IMR-90 (cell line): Measurements from ENCODE around the gene SH3RF3. TPM values are rescaled to one million over a fixed set of nuclear protein-coding genes. Genes with fewer than 3 reads are reported as not detected.
A peak's percentile ranks its signal among the peaks of the same experiment; 100 is the strongest.

Source experiments
- ATAC-seq: fragments of 200-7000 bp; cut with Tn5 transposase; 2 replicates; pipeline ENCODE4 v1.9.1; 2020; ENCODE audit warnings: low read depth, mild to moderate bottlenecking, moderate library complexity
- BruUV-seq: library from RNA; stranded (reverse); fragments of 400-500 nt; replicated peaks from 2 replicates; lab custom pipeline; 2021; lab: Mats Ljungman, UMichigan
- CTCF ChIA-PET: fragments of 300-600 bp; formaldehyde crosslinking; extraction: SDS; loops from one replicate; lab custom pipeline; 2021; ENCODE audit warnings: antibody characterized with exemption; lab: Yijun Ruan, JAX
- POLR2A ChIA-PET: fragments of 300-600 bp; sonication (Branson Sonifier 250); formaldehyde crosslinking; loops from one replicate; lab custom pipeline; 2022; ENCODE audit warnings: antibody characterized with exemption; ENCODE audit not compliant: unreplicated experiment; lab: Charles Lee
- DNase-seq: peaks from one replicate; pipeline ENCODE4 v3.0.0; 2013
- H2AFZ ChIP-seq: replicated peaks from 2 replicates; pipeline ENCODE3; 2013; ENCODE audit warnings: low read length, mild to moderate bottlenecking; ENCODE audit not compliant: poor library complexity
- H2AK5ac ChIP-seq: 2 replicates; pipeline ENCODE4 v1.6.1; 2013; ENCODE audit warnings: low read depth, low read length, inconsistent platforms
- H2AK9ac ChIP-seq: replicated peaks from 2 replicates; pipeline ENCODE3; 2013; ENCODE audit warnings: mild to moderate bottlenecking, low read depth, low read length, moderate library complexity; ENCODE audit not compliant: poor library complexity
- H2BK120ac ChIP-seq: 2 replicates; pipeline ENCODE4 v1.6.1; 2013; ENCODE audit warnings: low read depth, low read length, inconsistent platforms
- H2BK15ac ChIP-seq: 3 replicates; pipeline ENCODE4 v1.6.1; 2013; ENCODE audit warnings: low read depth, low read length, inconsistent platforms
- H2BK20ac ChIP-seq: 2 replicates; pipeline ENCODE4 v1.6.1; 2013; ENCODE audit warnings: low read depth, mild to moderate bottlenecking, inconsistent platforms, low read length, moderate library complexity
- H2BK5ac ChIP-seq: 2 replicates; pipeline ENCODE4 v1.6.1; 2013; ENCODE audit warnings: mild to moderate bottlenecking, low read depth, low read length, inconsistent platforms; ENCODE audit not compliant: poor library complexity, severe bottlenecking
- H3K14ac ChIP-seq: replicated peaks from 2 replicates; pipeline ENCODE4 v1.6.1; 2013; ENCODE audit warnings: low read depth, low read length, inconsistent platforms
- H3K18ac ChIP-seq: 2 replicates; pipeline ENCODE4 v1.6.1; 2013; ENCODE audit warnings: low read depth, low read length, control low read depth
- H3K23ac ChIP-seq: 2 replicates; pipeline ENCODE4 v1.6.1; 2013; ENCODE audit warnings: low read depth, low read length, inconsistent platforms
- H3K27ac ChIP-seq: 2 replicates; pipeline ENCODE4 v1.5.1; 2013; ENCODE audit warnings: mild to moderate bottlenecking, control low read depth, low read length; ENCODE audit not compliant: insufficient read depth
- H3K27me3 ChIP-seq: 2 replicates; pipeline ENCODE4 v1.6.1; 2013; ENCODE audit warnings: low read length; ENCODE audit not compliant: control insufficient read depth, insufficient read depth
- H3K36me3 ChIP-seq: 2 replicates; pipeline ENCODE4 v1.6.1; 2013; ENCODE audit warnings: low read length, mixed read lengths; ENCODE audit not compliant: control insufficient read depth, insufficient read depth
- H3K4ac ChIP-seq: 2 replicates; pipeline ENCODE4 v1.6.1; 2013; ENCODE audit warnings: low read depth, low read length, inconsistent platforms
- H3K4me1 ChIP-seq: 2 replicates; pipeline ENCODE4 v1.6.1; 2013; ENCODE audit warnings: low read length, mixed read lengths; ENCODE audit not compliant: control insufficient read depth, insufficient read depth
- H3K4me2 ChIP-seq: 2 replicates; pipeline ENCODE4 v1.6.1; 2013; ENCODE audit warnings: low read depth, mild to moderate bottlenecking, control low read depth, low read length, moderate library complexity
- H3K4me3 ChIP-seq: 2 replicates; pipeline ENCODE4 v1.5.1; 2013; ENCODE audit warnings: low read depth, mild to moderate bottlenecking, control low read depth, low read length, moderate library complexity; ENCODE audit not compliant: insufficient read depth
- H3K56ac ChIP-seq: 2 replicates; pipeline ENCODE4 v1.6.1; 2013; ENCODE audit warnings: low read length, inconsistent platforms; ENCODE audit not compliant: insufficient read depth; ENCODE audit errors: extremely low read depth
- H3K79me1 ChIP-seq, 2 experiments: 2 replicates each; pipeline ENCODE4 v1.6.1; 2013; ENCODE audit warnings: low read length in 2 of 2, inconsistent platforms in 1 of 2, low read depth in 1 of 2
- H3K9ac ChIP-seq: 2 replicates; pipeline ENCODE4 v1.6.1; 2013; ENCODE audit warnings: low read depth, low read length, control low read depth
- H3K9me1 ChIP-seq: 2 replicates; pipeline ENCODE4 v1.6.1; 2013; ENCODE audit warnings: low read length, inconsistent platforms; ENCODE audit not compliant: insufficient read depth
- H3K9me3 ChIP-seq: 2 replicates; pipeline ENCODE4 v1.6.1; 2013; ENCODE audit warnings: low read length; ENCODE audit not compliant: control insufficient read depth, insufficient read depth
- H4K20me1 ChIP-seq: 2 replicates; pipeline ENCODE4 v1.6.1; 2013; ENCODE audit warnings: low read length, inconsistent platforms; ENCODE audit not compliant: insufficient read depth
- H4K5ac ChIP-seq: 2 replicates; pipeline ENCODE4 v1.6.1; 2013; ENCODE audit warnings: mild to moderate bottlenecking, low read depth, low read length, control low read depth
- H4K8ac ChIP-seq, 2 experiments: 2 replicates each; pipeline ENCODE4 v1.6.1; 2013; ENCODE audit warnings: low read depth in 2 of 2, low read length in 2 of 2, control low read depth in 1 of 2, inconsistent platforms in 1 of 2
- H4K91ac ChIP-seq: 2 replicates; pipeline ENCODE4 v1.6.1; 2013; ENCODE audit warnings: low read depth, low read length, inconsistent platforms; ENCODE audit not compliant: insufficient read depth
- BHLHE40 ChIP-seq: fragments of 150-350 bp; IDR thresholded peaks from 2 replicates; pipeline ENCODE4 v1.6.1; 2016; ENCODE audit warnings: mild to moderate bottlenecking, low read depth, low read length
- CEBPB ChIP-seq: IDR thresholded peaks from 2 replicates; pipeline ENCODE4 v1.6.1; 2012; ENCODE audit warnings: low read depth, low read length, improper control_type of control experiment
- CHD1 ChIP-seq: IDR thresholded peaks from 2 replicates; pipeline ENCODE4 v1.6.1; 2012; ENCODE audit warnings: low read depth, low read length, improper control_type of control experiment
- FOS ChIP-seq: fragments of 150-350 bp; IDR thresholded peaks from 2 replicates; pipeline ENCODE4 v1.6.1; 2016; ENCODE audit warnings: low read depth, low read length
- MAFK ChIP-seq: IDR thresholded peaks from 2 replicates; pipeline ENCODE4 v1.6.1; 2012; ENCODE audit warnings: low read depth, low read length, improper control_type of control experiment
- MAZ ChIP-seq: IDR thresholded peaks from 2 replicates; pipeline ENCODE4 v1.6.1; 2012; ENCODE audit warnings: low read depth, mild to moderate bottlenecking, low read length, improper control_type of control experiment, moderate library complexity, borderline replicate concordance
- MXI1 ChIP-seq: IDR thresholded peaks from 2 replicates; pipeline ENCODE4 v1.6.1; 2012; ENCODE audit warnings: low read depth, mild to moderate bottlenecking, low read length, moderate library complexity, borderline replicate concordance
- NFE2L2 ChIP-seq: fragments of 150-350 bp; IDR thresholded peaks from 2 replicates; pipeline ENCODE4 v1.6.1; 2016; ENCODE audit warnings: low read depth, mild to moderate bottlenecking, low read length
- RAD21 ChIP-seq: IDR thresholded peaks from 2 replicates; pipeline ENCODE4 v1.6.1; 2012; ENCODE audit warnings: low read length, improper control_type of control experiment
- RCOR1 ChIP-seq: IDR thresholded peaks from 2 replicates; pipeline ENCODE4 v1.6.1; 2012; ENCODE audit warnings: mild to moderate bottlenecking, low read length, improper control_type of control experiment; ENCODE audit not compliant: insufficient replicate concordance
- RFX5 ChIP-seq: IDR thresholded peaks from 2 replicates; pipeline ENCODE4 v1.8.0; 2012; ENCODE audit warnings: low read depth, mild to moderate bottlenecking, low read length, moderate library complexity
- SMC3 ChIP-seq: fragments of 150-350 bp; IDR thresholded peaks from 2 replicates; pipeline ENCODE4 v1.6.1; 2016; ENCODE audit warnings: low read depth, mild to moderate bottlenecking, antibody characterized with exemption, low read length, moderate library complexity
- WGBS, 2 experiments: methylation state at CpG; one replicate each; pipeline versions ENCODE4 v1.1.5 to v1.1.7; 2013; ENCODE audit warnings: missing lambda C conversion rate in 2 of 2; ENCODE audit not compliant: insufficient read length in 1 of 2; ENCODE audit errors: extremely low coverage in 2 of 2; 5-methylcytosine and 5-hydroxymethylcytosine counted together
- dilution Hi-C: fragments of 300-500 bp; cut with HindIII; formaldehyde crosslinking; loops from one replicate; pipeline ENCODE4 v1.14.3; 2018; ENCODE audit warnings: low sequenced_read_pairs; ENCODE audit not compliant: unreplicated experiment
- in situ Hi-C: fragments of 300-500 bp; cut with MboI; formaldehyde crosslinking; loops from 3 replicates; pipeline ENCODE4 v1.14.3; 2019; ENCODE audit warnings: low sequenced_read_pairs, inconsistent platforms, mixed read lengths
- intact Hi-C: fragments of 100-400 bp; cut with micrococcal nuclease; formaldehyde crosslinking; loops from 2 replicates; pipeline ENCODE4 v1.10.0; 2022
- polyA plus RNA-seq, 3 experiments: library from polyadenylated mRNA; depleted of rRNA; stranded (reverse); fragments of >200 nt; gene quantifications; 2 replicates each; pipeline ENCODE4 v1.2.3, GENCODE V29; 2012; ENCODE audit warnings: low replicate concordance in 1 of 3
- total RNA-seq: library from RNA; depleted of rRNA; stranded (reverse); fragments of >200 nt; gene quantifications from 2 replicates; pipeline ENCODE4 v1.2.3, GENCODE V29; 2012
- TF ChIP-seq, protein P1 (sequence below): fragments of 150-350 bp; IDR thresholded peaks from 2 replicates; pipeline ENCODE4 v1.6.1; 2017; ENCODE audit warnings: mild to moderate bottlenecking, antibody characterized with exemption, low read length, low read depth
- TF ChIP-seq, protein P2 (sequence below): conservative IDR thresholded peaks from 2 replicates; pipeline ENCODE4 v1.5.1; 2012; ENCODE audit warnings: mild to moderate bottlenecking, low read depth, low read length, improper control_type of control experiment

Gene SH3RF3
- total and polyA plus RNA-seq, 2 of the 4 experiments (the other 2 are of a cell fraction): 3.4 to 5.3 TPM

DNA sequence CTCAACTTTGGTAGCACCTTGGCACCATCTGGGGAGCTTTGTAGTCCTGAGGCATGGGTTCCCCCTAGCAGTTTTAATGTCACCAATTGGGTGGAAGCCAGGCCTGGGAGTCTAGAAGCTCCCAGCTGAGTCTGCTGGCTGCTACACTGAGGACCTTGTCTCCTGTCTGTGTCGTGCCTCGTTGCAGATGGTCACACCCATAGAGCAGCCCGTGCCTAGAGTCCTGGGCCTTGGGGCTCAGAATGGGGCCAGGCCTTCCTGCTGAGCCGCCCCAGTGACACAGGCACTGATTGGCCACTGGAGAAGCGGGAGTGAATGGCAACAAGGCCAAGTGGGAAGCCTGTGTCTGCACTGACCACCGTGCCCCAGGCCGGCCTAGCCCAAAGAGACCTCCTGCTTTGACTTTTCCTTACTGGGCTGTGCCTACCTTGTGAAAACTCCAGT, 113.2 kb downstream of the SH3RF3 start:
- Histone ChIP-seq H4K8ac (peak overlapping the region; percentile 82 to 88), H3K9me3 (no peaks in the 10 kb centered on the region), H3K36me3 (no peaks in the 10 kb centered on the region), H4K91ac (peak overlapping the region; percentile 94), H3K9ac (peak overlapping the region; percentile 54), H2BK120ac (peak overlapping the region; percentile 96), H3K14ac (peak overlapping the region; percentile 95), H2BK5ac (peak overlapping the region; percentile 93), H3K56ac (peak overlapping the region; percentile 90), H3K79me1 (peaks cover 57 to 93% of the 10 kb centered on the region in 2 experiments), H3K4me1 (peaks cover 48% of the 10 kb centered on the region), H2BK15ac (peak overlapping the region; percentile 82; the same call in 2 of the 3 replicates), H2AK9ac (peak overlapping the region; percentile 97), H2BK20ac (peak overlapping the region; percentile 91), H2AK5ac (peak overlapping the region; percentile 98), H3K18ac (peak overlapping the region; percentile 82), H2AFZ (peak overlapping the region; percentile 77), H3K9me1 (peaks cover 46% of the 10 kb centered on the region), H3K4me2 (0 out of 2 replicates have a peak overlapping the region, but pooled peaks have one; percentile 9), H4K5ac (peak overlapping the region; percentile 68), H3K4ac (peak overlapping the region; percentile 97), H3K27ac (peak overlapping the region; percentile 95), H3K23ac (peak overlapping the region; percentile 91), H4K20me1 (peaks cover 23% of the 10 kb centered on the region), H3K27me3 (no peaks in the 10 kb centered on the region), H3K4me3 (no peak overlapping the region)
- 52% methylated on average over 5 of the region's 7 CpGs; no CpG with 5 or more reads in 1 of the 2 experiments for WGBS, 2 experiments
- DNase-seq (no peak), ATAC-seq (0 out of 2 replicates have a peak, but pooled peaks have one; percentile 1)
- in situ Hi-C loops (no loop called here), intact Hi-C loops (loop anchor here (5.0 kb wide), 2 partner anchors 70 to 75 kb away; no protein-coding TSS in a partner anchor), dilution Hi-C loops (no loop called here)
- no TSS peak for BruUV-seq
- CTCF ChIA-PET: interaction anchor here (0.6 to 1.4 kb wide), 3 partner anchors 10 to 75 kb away, joined by 3 to 4 read pairs (median 3); no protein-coding TSS in a partner anchor
- TF ChIP-seq RCOR1: no peak
- no peak for TF ChIP-seq CEBPB
- no peak for TF ChIP-seq RFX5
- no peak for TF ChIP-seq MAFK
- no peak for TF ChIP-seq MXI1
- no peak for TF ChIP-seq BHLHE40
- TF ChIP-seq, protein P1, sequence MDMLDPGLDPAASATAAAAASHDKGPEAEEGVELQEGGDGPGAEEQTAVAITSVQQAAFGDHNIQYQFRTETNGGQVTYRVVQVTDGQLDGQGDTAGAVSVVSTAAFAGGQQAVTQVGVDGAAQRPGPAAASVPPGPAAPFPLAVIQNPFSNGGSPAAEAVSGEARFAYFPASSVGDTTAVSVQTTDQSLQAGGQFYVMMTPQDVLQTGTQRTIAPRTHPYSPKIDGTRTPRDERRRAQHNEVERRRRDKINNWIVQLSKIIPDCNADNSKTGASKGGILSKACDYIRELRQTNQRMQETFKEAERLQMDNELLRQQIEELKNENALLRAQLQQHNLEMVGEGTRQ: no peak
- TF ChIP-seq NFE2L2: no peak
- no peak for TF ChIP-seq MAZ
- no peak for TF ChIP-seq FOS
- TF ChIP-seq CHD1: no peak
- no peak for TF ChIP-seq SMC3
- no peak for TF ChIP-seq RAD21
- TF ChIP-seq, protein P2, sequence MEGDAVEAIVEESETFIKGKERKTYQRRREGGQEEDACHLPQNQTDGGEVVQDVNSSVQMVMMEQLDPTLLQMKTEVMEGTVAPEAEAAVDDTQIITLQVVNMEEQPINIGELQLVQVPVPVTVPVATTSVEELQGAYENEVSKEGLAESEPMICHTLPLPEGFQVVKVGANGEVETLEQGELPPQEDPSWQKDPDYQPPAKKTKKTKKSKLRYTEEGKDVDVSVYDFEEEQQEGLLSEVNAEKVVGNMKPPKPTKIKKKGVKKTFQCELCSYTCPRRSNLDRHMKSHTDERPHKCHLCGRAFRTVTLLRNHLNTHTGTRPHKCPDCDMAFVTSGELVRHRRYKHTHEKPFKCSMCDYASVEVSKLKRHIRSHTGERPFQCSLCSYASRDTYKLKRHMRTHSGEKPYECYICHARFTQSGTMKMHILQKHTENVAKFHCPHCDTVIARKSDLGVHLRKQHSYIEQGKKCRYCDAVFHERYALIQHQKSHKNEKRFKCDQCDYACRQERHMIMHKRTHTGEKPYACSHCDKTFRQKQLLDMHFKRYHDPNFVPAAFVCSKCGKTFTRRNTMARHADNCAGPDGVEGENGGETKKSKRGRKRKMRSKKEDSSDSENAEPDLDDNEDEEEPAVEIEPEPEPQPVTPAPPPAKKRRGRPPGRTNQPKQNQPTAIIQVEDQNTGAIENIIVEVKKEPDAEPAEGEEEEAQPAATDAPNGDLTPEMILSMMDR: no peak
- POLR2A ChIA-PET: no interaction called here
